Measurements from ENCODE around the gene COL23A1. TPM values are rescaled to one million over a fixed set of nuclear protein-coding genes. Genes with fewer than 3 reads are reported as not detected.

The COL23A1 gene
- total RNA-seq, 1 experiment from 2014 or later = 15.0 TPM

- TF ChIP-seq ZNF219 (CRISPR knock-in tag; IDR thresholded peaks at IDR 0.05; ENCODE audit: borderline replicate concordance) (no peak), E2F1 (CRISPR knock-in tag; IDR thresholded peaks at IDR 0.05) (no peak), CREM (CRISPR knock-in tag; IDR thresholded peaks at IDR 0.05) (no peak), NR3C1 (CRISPR knock-in tag; conservative IDR thresholded peaks at IDR 0.05; ENCODE audit: low read depth) (no peak)
These were observed 61.1 kb downstream of the COL23A1 start (continued) for GRCh38 chr5:178529080-178529479.

- no peaks in the 10 kb centered on the region for H3K27me3 Mint-ChIP-seq (ENCODE audit: low read depth)
- H3K4me1 Mint-ChIP-seq = peaks cover 29% of the 10 kb centered on the region
- ChIA-PET CTCF (interaction anchor here (1.0 to 2.3 kb wide), 7 partner anchors 10 to 67 kb away, joined by 3 to 15 read pairs (median 4); no protein-coding TSS in a partner anchor), POLR2A (no interaction called here)
- TF ChIP-seq FOXK1 (CRISPR knock-in tag; IDR thresholded peaks at IDR 0.05) (no peak), ZNF138 (CRISPR knock-in tag; conservative IDR thresholded peaks at IDR 0.05) (no peak), ATF1 (CRISPR knock-in tag; IDR thresholded peaks at IDR 0.05) (no peak), SMAD4 (CRISPR knock-in tag; IDR thresholded peaks at IDR 0.05) (no peak), EMX1 (CRISPR knock-in tag; IDR thresholded peaks at IDR 0.05) (no peak), ERG (CRISPR knock-in tag; IDR thresholded peaks at IDR 0.05) (no peak), NR2C2 (CRISPR knock-in tag; IDR thresholded peaks at IDR 0.05) (no peak), ZNF396 (CRISPR knock-in tag; IDR thresholded peaks at IDR 0.05; ENCODE audit: borderline replicate concordance) (no peak), E2F4 (CRISPR knock-in tag; IDR thresholded peaks at IDR 0.05; ENCODE audit: borderline replicate concordance, low read depth) (no peak), ATF6 (CRISPR knock-in tag; IDR thresholded peaks at IDR 0.05) (no peak)
- no peaks in the 10 kb centered on the region for H3K36me3 Mint-ChIP-seq
- no peak overlapping the region for H3K27ac Mint-ChIP-seq
- no peak for DNase-seq (ENCODE audit: low spot score)
- no peak for ATAC-seq
- H3K4me3 Mint-ChIP-seq = no peak overlapping the region
- no peaks in the 10 kb centered on the region for H3K9me3 Mint-ChIP-seq
These were observed 62.5 kb downstream of the COL23A1 start for GRCh38 chr5:178527458-178528307.

- POLR2A ChIA-PET = interaction anchor here (0.5 kb wide), 1 partner anchor 35 kb away, joined by 5 read pairs; no protein-coding TSS in a partner anchor
- DNase-seq (ENCODE audit: low spot score) (no peak), ATAC-seq (peak; percentile 43)
- CTCF ChIA-PET = interaction anchor here (0.6 to 2.3 kb wide), 9 partner anchors 11 to 67 kb away, joined by 3 to 15 read pairs (median 3); partner anchors contain the start of gene COL23A1
- H3K4me3 Mint-ChIP-seq = no peak overlapping the region
- H3K27me3 Mint-ChIP-seq (ENCODE audit: low read depth) = no peaks in the 10 kb centered on the region
- peaks cover 29% of the 10 kb centered on the region for H3K4me1 Mint-ChIP-seq
- TF ChIP-seq TEAD4 (CRISPR knock-in tag; IDR thresholded peaks at IDR 0.05) = no peak
- peak; percentile 52; the same call in 1 of the 2 replicates for TF ChIP-seq ZNF423 (CRISPR knock-in tag; IDR thresholded peaks at IDR 0.05)
- H3K27ac Mint-ChIP-seq = peak overlapping the region; percentile 14
- no peaks in the 10 kb centered on the region for H3K36me3 Mint-ChIP-seq
- peaks cover 2% of the 10 kb centered on the region for H3K9me3 Mint-ChIP-seq
These were observed 63.3 kb downstream of the COL23A1 start for GRCh38 chr5:178526773-178527457.
